ENCODE measurements around the gene PRKACA.
A peak's percentile ranks its signal among the peaks of the same experiment; 100 is the strongest.

The PRKACA gene

GRCh38 chr19:14090509-14091080, 27.0 kb downstream of the PRKACA start, which contains the start of gene SAMD1:
SAMD1 (minus strand) TSS chr19:14090751.
- peaks cover 10% of the 10 kb centered on the region for H3K9me3 ChIP-seq (ENCODE audit: insufficient read depth, low read length)
- peaks cover 26% of the 10 kb centered on the region for H3K36me3 ChIP-seq (ENCODE audit: insufficient read depth, insufficient read length, low read length)
- no peak for DNase-seq (ENCODE audit: low read depth, low spot score)
- no peaks in the 10 kb centered on the region for H3K27me3 ChIP-seq (ENCODE audit: insufficient read depth, insufficient read length)
- TF ChIP-seq ZNF274 (IDR thresholded peaks at IDR 0.05; ENCODE audit: low read depth, low read length): no peak
- TF ChIP-seq SUZ12 (IDR thresholded peaks at IDR 0.05; ENCODE audit: extremely low read depth, insufficient read depth, insufficient read length): no peak
- no peak for TF ChIP-seq YY1 (IDR thresholded peaks at IDR 0.05; ENCODE audit: insufficient read depth, insufficient read length)
- peak within 1 kb of the TSS; percentile 90 for H3K9ac ChIP-seq (ENCODE audit: insufficient read length, low read depth)
- H3K4me3 ChIP-seq (ENCODE audit: insufficient read length, low read depth): peak within 1 kb of the TSS; percentile 71
- H3K4me1 ChIP-seq (ENCODE audit: insufficient read depth, insufficient read length): peaks cover 6% of the 10 kb centered on the region

GRCh38 chr19:14089662-14090508, 27.7 kb downstream of the PRKACA start:
- H3K4me1 ChIP-seq (ENCODE audit: insufficient read depth, insufficient read length): peaks cover 6% of the 10 kb centered on the region
- H3K9ac ChIP-seq (ENCODE audit: insufficient read length, low read depth): peak overlapping the region; percentile 90
- TF ChIP-seq SUZ12 (IDR thresholded peaks at IDR 0.05; ENCODE audit: extremely low read depth, insufficient read depth, insufficient read length) (no peak), ZNF274 (IDR thresholded peaks at IDR 0.05; ENCODE audit: low read depth, low read length) (no peak), YY1 (IDR thresholded peaks at IDR 0.05; ENCODE audit: insufficient read depth, insufficient read length) (no peak)
- no peaks in the 10 kb centered on the region for H3K27me3 ChIP-seq (ENCODE audit: insufficient read depth, insufficient read length)
- peaks cover 26% of the 10 kb centered on the region for H3K36me3 ChIP-seq (ENCODE audit: insufficient read depth, insufficient read length, low read length)
- H3K4me3 ChIP-seq (ENCODE audit: insufficient read length, low read depth): peak overlapping the region; percentile 71
- H3K9me3 ChIP-seq (ENCODE audit: insufficient read depth, low read length): peaks cover 10% of the 10 kb centered on the region
- DNase-seq (ENCODE audit: low read depth, low spot score): no peak

- peaks cover 6% of the 10 kb centered on the region for H3K4me1 ChIP-seq (ENCODE audit: insufficient read depth, insufficient read length)
- H3K4me3 ChIP-seq (ENCODE audit: insufficient read length, low read depth): peak overlapping the region; percentile 71
- no peaks in the 10 kb centered on the region for H3K27me3 ChIP-seq (ENCODE audit: insufficient read depth, insufficient read length)
- H3K9ac ChIP-seq (ENCODE audit: insufficient read length, low read depth): peak overlapping the region; percentile 84
- H3K9me3 ChIP-seq (ENCODE audit: insufficient read depth, low read length): peaks cover 10% of the 10 kb centered on the region
- no peak for DNase-seq (ENCODE audit: low read depth, low spot score)
- TF ChIP-seq YY1 (IDR thresholded peaks at IDR 0.05; ENCODE audit: insufficient read depth, insufficient read length) (no peak), SUZ12 (IDR thresholded peaks at IDR 0.05; ENCODE audit: extremely low read depth, insufficient read depth, insufficient read length) (no peak), ZNF274 (IDR thresholded peaks at IDR 0.05; ENCODE audit: low read depth, low read length) (no peak)
- H3K36me3 ChIP-seq (ENCODE audit: insufficient read depth, insufficient read length, low read length): peaks cover 26% of the 10 kb centered on the region
Measured at GRCh38 chr19:14089412-14089661, 28.2 kb downstream of the PRKACA start.

GRCh38 chr19:14088634-14089411, 28.7 kb downstream of the PRKACA start:
- H3K9me3 ChIP-seq (ENCODE audit: insufficient read depth, low read length): peaks cover 10% of the 10 kb centered on the region
- no peak for DNase-seq (ENCODE audit: low read depth, low spot score)
- no peaks in the 10 kb centered on the region for H3K27me3 ChIP-seq (ENCODE audit: insufficient read depth, insufficient read length)
- H3K9ac ChIP-seq (ENCODE audit: insufficient read length, low read depth): peak overlapping the region; percentile 84
- H3K36me3 ChIP-seq (ENCODE audit: insufficient read depth, insufficient read length, low read length): peaks cover 26% of the 10 kb centered on the region
- H3K4me3 ChIP-seq (ENCODE audit: insufficient read length, low read depth): peak overlapping the region; percentile 71
- TF ChIP-seq ZNF274 (IDR thresholded peaks at IDR 0.05; ENCODE audit: low read depth, low read length): no peak
- TF ChIP-seq YY1 (IDR thresholded peaks at IDR 0.05; ENCODE audit: insufficient read depth, insufficient read length): no peak
- TF ChIP-seq SUZ12 (IDR thresholded peaks at IDR 0.05; ENCODE audit: extremely low read depth, insufficient read depth, insufficient read length): no peak
- peaks cover 6% of the 10 kb centered on the region for H3K4me1 ChIP-seq (ENCODE audit: insufficient read depth, insufficient read length)

- H3K9ac ChIP-seq (ENCODE audit: insufficient read length, low read depth): no peak overlapping the region
- no peak for TF ChIP-seq SUZ12 (IDR thresholded peaks at IDR 0.05; ENCODE audit: extremely low read depth, insufficient read depth, insufficient read length)
- no peak for TF ChIP-seq YY1 (IDR thresholded peaks at IDR 0.05; ENCODE audit: insufficient read depth, insufficient read length)
- no peak for TF ChIP-seq ZNF274 (IDR thresholded peaks at IDR 0.05; ENCODE audit: low read depth, low read length)
- H3K4me3 ChIP-seq (ENCODE audit: insufficient read length, low read depth): no peak overlapping the region
Measured at GRCh38 chr19:14086098-14086497, 31.5 kb downstream of the PRKACA start.

GRCh38 chr19:14085309-14085995, 32.1 kb downstream of the PRKACA start, which contains the start of gene C19orf67:
C19orf67 (minus strand) TSS chr19:14085783; CDS start chr19:14085627, 156 bp downstream.
- Histone ChIP-seq H3K9ac (ENCODE audit: insufficient read length, low read depth) (no peak within 1 kb of the TSS), H3K27me3 (ENCODE audit: insufficient read depth, insufficient read length) (no peaks in the 10 kb centered on the region), H3K9me3 (ENCODE audit: insufficient read depth, low read length) (no peaks in the 10 kb centered on the region), H3K4me3 (ENCODE audit: insufficient read length, low read depth) (no peak within 1 kb of the TSS), H3K4me1 (ENCODE audit: insufficient read depth, insufficient read length) (peaks cover 9% of the 10 kb centered on the region), H3K36me3 (ENCODE audit: insufficient read depth, insufficient read length, low read length) (peaks cover 31% of the 10 kb centered on the region)
- no peak for DNase-seq (ENCODE audit: low read depth, low spot score)
- TF ChIP-seq YY1 (IDR thresholded peaks at IDR 0.05; ENCODE audit: insufficient read depth, insufficient read length) (no peak), SUZ12 (IDR thresholded peaks at IDR 0.05; ENCODE audit: extremely low read depth, insufficient read depth, insufficient read length) (no peak), ZNF274 (IDR thresholded peaks at IDR 0.05; ENCODE audit: low read depth, low read length) (no peak)

More at GRCh38 chr19:14086098-14086497, 31.5 kb downstream of the PRKACA start:
- Histone ChIP-seq H3K27me3 (ENCODE audit: insufficient read depth, insufficient read length) (no peaks in the 10 kb centered on the region), H3K4me1 (ENCODE audit: insufficient read depth, insufficient read length) (peaks cover 9% of the 10 kb centered on the region), H3K9me3 (ENCODE audit: insufficient read depth, low read length) (no peaks in the 10 kb centered on the region), H3K36me3 (ENCODE audit: insufficient read depth, insufficient read length, low read length) (peaks cover 31% of the 10 kb centered on the region)
- no peak for DNase-seq (ENCODE audit: low read depth, low spot score)
